Measurements from ENCODE around the gene OVCA2.

The OVCA2 gene

DNA sequence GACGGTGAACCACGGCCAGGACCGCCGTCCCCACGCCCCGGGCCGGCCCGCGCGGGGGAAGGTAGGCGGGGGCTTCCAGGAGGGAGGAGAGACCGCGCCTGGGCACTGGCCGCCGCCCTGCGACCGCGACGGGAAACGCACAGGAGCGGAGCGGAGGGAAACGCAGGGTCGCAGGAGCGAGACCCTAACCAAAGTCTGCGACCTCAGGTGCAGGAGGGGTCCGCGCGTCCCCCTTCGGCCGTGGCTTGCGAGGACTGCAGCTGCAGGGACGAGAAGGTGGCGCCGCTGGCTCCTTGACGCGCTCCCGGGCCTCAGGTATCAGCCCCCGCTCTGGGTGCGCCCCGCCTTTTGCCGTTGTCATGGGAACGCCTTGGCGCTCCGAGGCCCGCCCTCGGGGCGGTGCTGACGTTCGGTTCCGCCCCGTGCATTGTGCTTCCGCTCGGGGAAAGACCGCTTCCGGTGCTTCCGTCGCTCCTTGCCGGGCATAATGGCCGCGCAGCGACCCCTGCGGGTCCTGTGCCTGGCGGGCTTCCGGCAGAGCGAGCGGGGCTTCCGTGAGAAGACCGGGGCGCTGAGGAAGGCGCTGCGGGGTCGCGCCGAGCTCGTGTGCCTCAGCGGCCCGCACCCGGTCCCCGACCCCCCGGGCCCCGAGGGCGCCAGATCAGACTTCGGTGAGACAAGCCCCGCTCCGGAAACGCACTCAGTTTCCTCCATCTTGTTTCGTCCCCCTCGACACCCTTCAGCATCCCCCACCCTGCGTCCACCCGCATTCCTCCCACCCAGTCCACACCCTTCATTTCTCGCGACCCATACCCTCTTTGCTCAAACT lies at the start of gene OVCA2:
Gene OVCA2 (plus strand): TSS at position 462 of the 829 bp plus-strand sequence. CDS start 26 bp downstream, at position 488.
- TF ChIP-seq, protein P1, sequence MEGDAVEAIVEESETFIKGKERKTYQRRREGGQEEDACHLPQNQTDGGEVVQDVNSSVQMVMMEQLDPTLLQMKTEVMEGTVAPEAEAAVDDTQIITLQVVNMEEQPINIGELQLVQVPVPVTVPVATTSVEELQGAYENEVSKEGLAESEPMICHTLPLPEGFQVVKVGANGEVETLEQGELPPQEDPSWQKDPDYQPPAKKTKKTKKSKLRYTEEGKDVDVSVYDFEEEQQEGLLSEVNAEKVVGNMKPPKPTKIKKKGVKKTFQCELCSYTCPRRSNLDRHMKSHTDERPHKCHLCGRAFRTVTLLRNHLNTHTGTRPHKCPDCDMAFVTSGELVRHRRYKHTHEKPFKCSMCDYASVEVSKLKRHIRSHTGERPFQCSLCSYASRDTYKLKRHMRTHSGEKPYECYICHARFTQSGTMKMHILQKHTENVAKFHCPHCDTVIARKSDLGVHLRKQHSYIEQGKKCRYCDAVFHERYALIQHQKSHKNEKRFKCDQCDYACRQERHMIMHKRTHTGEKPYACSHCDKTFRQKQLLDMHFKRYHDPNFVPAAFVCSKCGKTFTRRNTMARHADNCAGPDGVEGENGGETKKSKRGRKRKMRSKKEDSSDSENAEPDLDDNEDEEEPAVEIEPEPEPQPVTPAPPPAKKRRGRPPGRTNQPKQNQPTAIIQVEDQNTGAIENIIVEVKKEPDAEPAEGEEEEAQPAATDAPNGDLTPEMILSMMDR (IDR thresholded peaks at IDR 0.05): peak; percentile 37

DNA sequence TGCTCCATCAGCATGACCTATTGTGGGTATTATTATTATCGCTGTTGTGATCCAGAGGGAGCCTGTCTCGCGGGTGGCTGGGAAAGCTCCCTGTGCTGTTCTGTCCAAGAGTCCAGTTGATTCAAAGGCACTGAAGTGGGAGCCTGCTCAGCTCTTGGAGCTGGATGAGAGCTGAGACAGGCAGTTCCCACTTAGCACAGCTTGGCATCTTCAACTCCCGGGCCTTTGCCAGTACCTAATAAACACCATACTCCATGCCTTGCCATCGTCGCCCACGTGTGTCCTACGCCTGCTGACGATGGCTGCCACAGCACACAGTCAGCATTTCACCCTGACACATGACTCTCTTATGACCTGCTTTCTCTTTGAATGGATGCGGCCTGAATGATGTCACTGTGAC lies 49.3 kb upstream of the OVCA2 start:
- TF ChIP-seq, protein P1 (IDR thresholded peaks at IDR 0.05): no peak

DNA sequence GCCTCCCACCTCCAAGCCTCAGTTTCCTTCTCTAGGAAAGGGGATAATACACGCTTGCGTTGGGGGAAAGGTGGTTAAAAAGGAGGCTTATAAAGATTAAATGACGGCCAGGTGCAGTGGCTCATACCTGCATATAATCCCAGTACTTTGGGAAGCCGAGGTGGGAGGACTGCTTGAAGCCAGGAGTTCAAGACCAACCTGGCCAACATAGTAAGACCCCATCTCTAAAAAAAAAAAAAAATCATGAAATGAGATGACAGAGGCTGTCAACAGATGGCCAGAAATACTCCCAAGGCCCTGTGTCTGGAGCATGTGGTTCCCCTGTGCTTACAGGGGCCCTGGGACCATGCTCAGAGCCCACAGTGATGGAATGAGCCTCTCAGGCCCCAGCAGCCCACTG lies 47.1 kb upstream of the OVCA2 start:
- TF ChIP-seq, protein P1 (IDR thresholded peaks at IDR 0.05): no peak

DNA sequence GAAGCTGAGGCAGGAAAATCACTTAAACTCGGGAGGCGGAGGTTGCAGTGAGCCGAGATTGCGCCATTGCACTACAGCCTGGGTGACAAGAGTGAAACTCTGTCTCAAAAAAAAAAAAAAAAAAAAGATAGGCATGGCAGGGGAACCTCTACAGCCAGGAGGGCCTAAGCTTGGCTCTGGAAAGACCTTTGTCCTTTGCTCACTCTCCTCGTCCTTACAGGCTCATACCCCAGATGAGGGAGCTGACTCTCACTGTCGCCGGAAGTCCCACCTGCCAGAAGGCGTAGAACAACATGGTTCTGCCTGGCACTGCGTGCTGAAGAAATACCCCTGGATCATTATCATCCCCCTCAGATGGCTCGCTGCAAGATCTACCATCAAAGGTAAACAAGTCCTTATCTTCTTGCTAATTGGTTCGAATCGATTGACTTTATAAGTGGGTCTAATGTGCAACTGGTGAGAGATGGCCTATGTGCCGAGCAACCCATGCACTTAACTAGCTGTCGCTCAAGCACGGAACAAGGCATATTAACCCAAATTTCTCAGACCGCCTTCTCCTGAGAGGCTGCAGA lies 46.4 kb upstream of the OVCA2 start:
- TF ChIP-seq, protein P1 (IDR thresholded peaks at IDR 0.05): no peak

DNA sequence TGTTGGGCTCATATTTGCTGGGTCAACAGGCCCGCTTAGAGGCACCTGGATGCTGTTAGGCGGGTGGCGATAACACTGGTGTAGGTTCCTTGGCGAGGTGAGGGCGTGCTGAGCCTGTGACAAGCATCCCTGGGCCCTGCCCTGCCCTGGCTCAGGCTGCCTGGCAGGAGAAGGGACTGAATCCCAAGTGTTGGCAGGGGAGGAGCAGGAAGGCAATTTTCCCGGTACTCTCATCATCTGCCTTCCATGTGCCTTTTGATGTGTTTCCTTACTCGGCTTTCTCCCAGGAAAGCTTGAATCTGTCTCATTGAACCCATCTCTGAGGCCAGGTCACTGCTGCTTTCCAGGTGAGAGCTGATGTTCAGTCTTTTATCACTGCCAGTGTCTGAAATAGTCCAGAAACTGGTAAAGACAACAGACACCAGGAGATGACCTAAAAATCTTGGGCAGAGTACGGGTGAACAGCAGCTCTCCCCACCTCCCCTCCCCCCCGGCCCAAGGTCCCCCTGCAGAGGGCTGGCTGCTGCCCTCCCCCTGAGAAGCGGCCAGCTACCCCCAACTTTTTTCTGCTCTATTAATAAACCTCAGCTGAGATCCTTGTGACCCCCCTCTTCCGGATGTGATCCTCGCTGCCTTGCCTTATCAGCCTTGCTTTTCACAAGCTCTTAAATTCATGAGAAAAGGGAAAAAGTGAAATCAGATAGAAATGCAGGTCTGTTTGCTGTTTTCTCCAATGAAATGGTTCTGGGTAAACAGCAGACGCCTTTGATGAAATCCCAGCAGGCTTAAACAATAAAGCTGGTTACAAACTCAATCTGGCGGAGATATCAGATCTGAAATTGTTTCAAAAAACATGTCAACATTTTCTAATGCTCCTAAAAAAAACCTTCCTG lies 45.7 kb upstream of the OVCA2 start:
- TF ChIP-seq, protein P1 (IDR thresholded peaks at IDR 0.05): no peak

DNA sequence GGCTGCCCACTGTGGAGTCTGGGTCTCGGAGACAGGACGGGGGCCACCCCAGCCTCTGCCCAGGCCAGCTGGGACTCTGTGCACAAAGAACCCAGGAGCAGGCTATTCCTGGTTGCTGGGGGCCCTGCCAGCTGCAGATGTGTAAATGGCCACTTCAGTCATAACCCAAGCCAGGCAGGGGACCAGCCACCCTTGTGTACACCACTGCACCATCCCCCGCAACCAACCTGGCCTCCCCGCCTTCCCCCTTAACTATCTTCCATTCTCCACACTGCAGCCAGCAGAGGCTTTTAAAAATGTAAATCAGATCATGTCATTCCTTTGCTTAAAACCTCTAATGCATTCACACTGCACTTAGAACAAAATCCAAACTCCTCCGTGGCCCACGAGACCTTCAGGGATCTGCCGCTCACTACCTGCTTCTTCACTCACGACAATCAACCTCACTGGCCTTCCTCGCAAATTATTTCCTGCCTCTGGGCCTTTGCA lies 45.0 kb upstream of the OVCA2 start:
- TF ChIP-seq, protein P1 (IDR thresholded peaks at IDR 0.05): no peak

DNA sequence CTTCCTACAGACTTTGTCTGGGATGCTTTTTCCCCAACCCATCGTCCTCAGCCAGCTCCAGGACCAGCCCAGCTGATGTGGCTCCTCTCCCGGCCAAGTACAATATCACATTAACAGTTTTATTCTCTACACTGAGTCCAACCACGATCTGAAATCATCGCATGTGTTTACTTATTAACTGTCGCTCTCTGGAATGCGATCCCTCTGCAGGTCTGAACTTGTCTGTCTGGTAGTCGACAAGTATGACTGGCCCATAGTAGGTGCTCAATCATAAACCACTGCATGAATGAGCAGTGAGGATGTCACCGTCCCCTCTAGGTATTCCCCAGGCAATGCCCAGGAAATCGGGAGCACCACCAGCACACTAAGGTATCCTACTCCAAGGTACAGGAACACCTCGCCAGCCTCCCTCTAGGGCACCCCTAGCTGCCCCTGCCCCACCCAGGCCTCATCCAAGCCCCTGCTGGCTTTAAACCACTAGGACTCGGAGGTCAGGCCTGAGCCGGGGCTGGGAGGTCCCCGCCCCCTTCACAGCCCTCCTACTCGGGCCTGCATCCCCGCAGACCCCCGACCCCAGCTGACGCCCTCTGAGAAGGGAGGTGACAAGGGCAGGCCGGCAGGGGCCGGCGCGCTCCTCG lies 44.4 kb upstream of the OVCA2 start:
- TF ChIP-seq, protein P1 (IDR thresholded peaks at IDR 0.05): no peak

Data from LNCAP (cell line).